GM18868 (cell line): ENCODE measurements around the gene FYN.

ENCODE experiments used
- ATAC-seq: cut with Tn5 transposase; IDR thresholded peaks from one replicate; pipeline ENCODE4 v1.9.1; 2021; ENCODE audit warnings: mild to moderate bottlenecking, moderate library complexity; ENCODE audit not compliant: unreplicated experiment

Gene FYN

GRCh38 chr6:111772381-111772780 lies 100.9 kb downstream of the FYN start:
- ATAC-seq, result no peak

DNA sequence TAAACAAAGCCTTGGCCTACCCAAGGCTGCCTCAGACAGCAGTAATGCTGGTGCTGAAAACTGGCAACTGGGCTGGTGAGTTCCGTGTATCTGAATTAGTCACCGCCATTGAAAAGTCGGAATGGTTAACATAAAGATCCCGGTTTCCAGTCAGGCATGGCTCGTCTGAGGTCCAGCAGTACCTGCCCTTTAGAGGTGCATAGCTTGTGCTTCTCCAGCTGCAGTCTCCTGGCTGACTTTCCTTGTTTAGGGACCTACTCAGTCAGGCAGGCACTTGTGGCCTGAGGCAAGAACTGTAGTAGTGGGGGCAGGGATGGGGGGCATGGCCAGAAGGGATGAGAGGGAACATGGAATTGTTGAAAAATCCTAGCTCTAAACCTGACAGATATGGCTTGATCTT lies 101.6 kb downstream of the FYN start:
- no peak for ATAC-seq

DNA sequence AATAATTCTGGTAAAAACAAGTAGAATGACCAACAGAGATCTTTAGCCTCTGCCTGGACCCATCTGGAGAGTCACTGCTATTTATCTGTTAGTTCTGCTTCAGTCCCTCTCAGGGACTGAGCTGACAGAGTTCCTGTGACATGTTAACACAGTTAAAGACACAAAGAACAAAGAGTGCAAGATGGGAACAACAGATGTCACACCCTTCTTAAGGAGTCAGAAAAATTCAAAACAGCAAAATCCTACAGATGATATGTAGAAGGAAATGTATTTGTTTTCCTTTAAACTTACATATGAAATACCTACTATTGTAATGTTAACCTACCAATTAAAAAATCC lies 102.2 kb downstream of the FYN start:
- no peak for ATAC-seq

- no peak for ATAC-seq
Measured at GRCh38 chr6:111770263-111771093, 102.8 kb downstream of the FYN start.

DNA sequence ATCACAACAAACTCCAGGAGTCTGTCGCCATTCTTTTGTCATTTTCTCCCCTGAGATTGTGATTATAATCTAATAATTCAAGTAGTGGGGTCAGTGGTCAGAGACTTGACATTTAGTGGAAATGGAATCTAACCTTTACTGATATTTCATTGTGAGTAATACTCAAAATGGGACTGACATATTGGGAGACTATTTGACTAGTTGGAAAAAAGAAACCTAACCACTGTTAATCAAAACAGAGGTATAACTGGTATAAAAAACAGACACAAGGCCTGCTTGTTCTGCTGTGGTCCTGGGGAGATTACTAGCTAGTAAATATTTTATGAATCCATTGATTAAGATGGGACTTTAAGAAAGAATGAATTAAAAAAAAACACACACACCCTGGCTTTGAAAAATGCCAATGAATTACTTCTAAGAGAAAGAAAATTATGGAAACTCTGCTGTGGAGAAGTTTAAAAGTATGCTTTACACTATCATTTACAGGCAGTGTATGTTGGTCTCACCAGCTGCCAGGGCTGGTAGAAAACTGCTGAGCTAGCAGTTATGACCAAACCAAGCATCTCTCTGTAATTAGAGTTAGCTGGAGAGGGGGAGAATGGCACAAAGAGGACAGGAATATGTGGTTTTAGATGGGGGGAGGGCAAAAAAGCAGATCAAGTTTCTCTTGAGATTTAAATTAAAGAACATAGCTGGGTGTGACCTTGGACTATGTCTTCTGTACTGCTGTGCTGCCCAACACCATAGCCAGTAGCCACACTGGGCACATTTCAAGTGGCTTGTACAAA lies 103.7 kb downstream of the FYN start:
- ATAC-seq, result no peak

DNA sequence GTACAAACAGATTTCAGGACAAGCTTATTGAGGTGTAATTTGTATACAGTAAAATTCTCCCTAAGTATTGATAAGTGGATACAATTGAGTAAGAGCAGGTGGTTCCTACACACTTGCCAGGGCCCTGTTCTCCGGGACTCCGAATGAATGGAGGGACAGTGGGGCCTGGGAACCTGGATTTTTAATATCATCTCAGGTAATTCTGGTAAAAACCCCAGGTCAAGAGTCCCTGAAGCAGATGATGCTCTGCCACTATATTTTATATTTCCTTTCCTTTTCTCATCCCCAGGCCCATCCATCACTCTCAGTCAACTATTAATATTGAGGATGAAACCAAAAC lies 104.9 kb downstream of the FYN start:
- ATAC-seq, result no peak

DNA sequence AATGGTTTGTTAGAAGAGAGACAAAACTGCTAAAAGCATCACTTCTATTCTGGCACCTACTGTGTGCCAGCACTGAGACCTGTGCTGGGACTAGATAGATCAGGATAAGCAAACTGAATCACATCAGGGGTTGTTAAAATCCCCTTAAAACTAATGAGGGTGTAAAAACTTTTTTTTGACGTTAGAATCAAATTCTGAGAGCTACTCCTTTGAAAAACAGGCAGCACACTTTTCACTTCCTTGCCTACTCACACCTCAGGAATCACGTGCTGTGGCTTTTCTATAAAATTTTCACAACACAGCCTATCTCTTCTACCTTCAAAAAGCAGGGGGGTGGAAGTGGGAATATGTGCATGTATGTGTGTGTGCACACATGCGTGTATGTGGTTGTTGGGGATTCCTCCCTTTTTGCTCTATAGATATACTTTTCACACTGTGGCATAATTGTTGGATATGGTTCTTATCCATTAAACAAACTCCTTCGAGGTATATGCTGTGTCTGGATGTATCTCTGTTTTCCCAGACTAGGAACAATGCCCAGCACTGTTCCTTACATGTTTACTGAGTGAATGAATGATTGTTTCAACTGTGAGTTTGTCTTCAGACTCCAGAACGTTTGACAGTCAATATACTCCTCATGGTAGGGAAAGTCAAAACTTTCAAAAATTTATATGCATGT lies 105.4 kb downstream of the FYN start:
- no peak for ATAC-seq

- ATAC-seq, result no peak
Measured at GRCh38 chr6:111766201-111766857, 106.9 kb downstream of the FYN start.

GRCh38 chr6:111765763-111766162 lies 107.5 kb downstream of the FYN start:
- ATAC-seq, result no peak

DNA sequence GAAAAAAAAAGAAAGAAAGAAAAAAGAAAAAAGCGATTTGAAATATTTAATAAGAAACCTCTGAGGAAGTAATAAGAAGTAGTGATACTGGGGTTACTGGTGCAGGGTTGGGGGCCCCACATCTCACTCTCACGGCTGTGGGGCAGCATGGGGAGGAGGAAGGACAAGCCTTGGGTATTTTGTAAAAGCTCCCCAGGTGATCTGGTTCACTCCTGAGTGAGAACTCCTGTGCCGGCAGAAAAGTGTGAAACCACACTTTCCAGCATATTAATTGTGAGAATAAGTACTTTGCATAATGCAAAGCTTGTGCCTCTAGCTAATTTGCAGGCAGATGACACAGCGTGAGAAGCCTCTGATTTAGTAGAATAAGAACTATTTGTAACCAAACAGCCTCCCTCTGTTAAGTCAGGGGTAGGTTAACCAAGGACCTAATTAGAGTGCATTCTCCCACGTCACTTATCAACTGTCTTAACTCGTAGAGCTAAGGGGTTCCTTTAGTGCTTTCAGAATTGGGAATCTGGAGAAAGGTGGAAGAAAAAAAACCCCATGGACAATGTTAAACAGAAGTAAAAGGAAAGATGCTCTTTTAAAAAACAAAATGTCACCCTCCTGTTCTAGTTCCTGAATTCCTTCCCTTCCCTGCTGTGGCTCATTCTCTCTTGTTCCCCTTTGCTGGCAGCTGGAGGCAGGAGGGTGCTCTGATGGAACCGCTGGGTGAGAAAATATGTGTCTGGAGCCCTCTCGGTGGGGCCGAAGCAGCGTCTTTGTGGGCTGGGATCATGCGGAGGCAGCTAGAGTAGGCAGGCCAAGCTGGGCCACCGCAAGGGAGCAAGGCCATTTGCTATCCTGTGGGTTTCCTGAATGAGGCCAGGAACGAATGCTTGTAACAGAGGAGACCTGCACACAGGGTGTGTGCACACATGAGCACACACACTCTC lies 108.7 kb downstream of the FYN start:
- peak; percentile 69 for ATAC-seq

DNA sequence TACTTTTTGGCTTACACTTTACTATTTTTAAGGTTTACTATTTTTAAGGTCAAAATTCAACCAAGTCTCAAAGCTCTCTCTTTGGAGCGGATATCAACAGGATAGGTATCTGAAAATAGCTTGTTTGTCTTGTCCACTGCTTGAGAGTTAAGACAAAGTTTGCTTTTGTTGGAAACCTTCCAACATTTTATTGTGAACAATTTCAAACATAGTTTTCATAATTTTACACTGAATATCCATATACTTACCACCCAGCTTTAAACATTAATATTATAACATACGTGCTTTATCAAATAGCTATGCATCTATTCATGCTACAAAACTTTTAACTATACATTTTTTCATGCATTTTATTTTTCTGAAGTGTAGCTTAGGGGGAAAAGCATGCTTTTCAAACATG lies 109.9 kb downstream of the FYN start:
- ATAC-seq, result no peak

DNA sequence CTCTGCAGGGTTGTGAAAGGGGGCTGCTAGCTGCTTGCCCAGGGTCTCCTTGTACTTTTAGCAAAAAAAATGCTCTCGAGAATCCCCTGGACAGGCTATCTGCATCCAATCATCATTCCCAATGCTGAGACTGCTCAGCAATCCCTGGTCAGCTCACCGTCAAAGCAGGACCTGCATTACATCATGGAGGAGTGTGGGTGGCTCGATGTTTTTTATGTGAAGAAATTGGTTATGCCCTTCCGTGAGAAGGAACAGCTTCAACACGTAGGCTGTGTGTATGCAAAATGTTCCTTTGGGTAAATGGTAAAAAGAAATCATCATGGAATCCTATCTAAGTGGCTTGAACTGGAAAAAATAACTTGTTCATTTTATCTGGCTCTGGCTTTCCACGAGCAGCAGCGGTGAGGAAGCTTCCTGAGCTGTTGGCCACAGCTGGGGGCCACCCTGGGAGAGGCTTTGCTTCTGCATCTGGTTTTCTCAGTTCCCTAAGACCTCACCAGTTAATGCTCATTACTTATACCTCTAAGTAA lies 111.4 kb downstream of the FYN start:
- no peak for ATAC-seq

GRCh38 chr6:111761212-111761611 lies 112.0 kb downstream of the FYN start:
- no peak for ATAC-seq

DNA sequence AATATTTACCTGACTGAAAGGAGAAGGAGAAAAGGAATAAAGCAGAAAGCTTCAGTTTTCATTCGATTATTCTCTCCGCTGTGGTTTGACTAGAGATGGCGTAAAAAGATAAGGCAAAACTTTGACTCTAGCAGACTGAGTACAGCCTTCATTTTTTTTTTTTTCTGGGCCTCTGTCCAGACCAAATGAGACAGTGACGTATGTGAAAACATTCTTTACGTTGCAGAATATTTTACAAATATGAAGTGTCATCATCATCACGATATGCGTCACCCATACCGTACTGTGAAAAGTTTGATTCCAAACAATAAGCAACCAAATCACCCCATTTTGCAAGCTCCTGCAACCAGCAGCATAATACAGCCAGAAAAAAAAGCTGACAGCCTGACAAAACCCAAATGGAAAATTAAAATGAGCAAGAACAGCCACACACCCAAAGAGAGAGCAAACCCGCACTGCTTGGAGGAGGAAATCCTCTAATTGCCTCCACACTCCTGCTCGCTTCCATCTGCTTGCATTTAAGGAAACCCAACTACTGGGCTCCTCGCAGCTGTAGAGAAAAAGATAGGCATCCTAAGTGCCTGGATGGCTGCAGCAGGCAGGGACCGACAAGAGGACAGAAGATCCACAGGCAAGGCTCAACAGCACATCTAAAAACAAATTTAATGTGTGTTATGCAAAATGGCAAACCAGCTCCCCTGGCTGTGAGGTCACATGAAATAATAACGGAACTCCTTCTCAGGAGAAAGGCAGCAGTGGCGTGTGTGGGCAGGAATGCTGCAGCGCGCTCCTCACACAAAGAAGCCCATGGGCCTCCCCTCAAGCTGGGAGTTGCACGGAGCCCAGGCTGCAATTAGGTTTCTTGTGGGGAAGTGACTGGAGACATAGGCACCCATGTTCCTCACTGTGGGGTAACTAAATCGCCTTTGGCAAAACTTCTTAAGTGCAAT lies 113.1 kb downstream of the FYN start:
- no peak for ATAC-seq

DNA sequence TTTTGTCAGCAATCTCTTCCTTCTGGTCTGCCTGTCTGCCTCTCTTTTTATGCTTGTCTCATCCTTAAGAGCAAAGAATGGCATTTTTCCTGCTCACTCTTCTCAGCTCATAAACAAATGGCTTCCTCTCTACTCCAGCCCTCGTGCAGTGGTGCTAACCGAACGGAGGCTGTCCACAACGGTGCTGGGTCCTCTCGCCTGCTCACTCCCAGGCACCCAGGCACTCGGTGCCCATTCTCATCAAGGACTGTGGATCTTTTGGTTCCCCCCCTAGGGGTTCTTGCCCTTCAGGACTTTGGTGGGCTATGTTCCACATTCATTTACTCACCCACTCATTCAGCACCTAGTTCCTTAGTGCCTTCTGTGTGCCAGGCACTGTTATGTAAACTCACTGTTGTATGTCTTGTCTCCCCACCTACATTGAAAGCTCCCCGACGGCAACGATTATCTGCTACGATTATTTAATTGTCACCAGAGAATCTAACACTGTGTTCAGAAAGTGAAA lies 113.9 kb downstream of the FYN start:
- ATAC-seq, result no peak

DNA sequence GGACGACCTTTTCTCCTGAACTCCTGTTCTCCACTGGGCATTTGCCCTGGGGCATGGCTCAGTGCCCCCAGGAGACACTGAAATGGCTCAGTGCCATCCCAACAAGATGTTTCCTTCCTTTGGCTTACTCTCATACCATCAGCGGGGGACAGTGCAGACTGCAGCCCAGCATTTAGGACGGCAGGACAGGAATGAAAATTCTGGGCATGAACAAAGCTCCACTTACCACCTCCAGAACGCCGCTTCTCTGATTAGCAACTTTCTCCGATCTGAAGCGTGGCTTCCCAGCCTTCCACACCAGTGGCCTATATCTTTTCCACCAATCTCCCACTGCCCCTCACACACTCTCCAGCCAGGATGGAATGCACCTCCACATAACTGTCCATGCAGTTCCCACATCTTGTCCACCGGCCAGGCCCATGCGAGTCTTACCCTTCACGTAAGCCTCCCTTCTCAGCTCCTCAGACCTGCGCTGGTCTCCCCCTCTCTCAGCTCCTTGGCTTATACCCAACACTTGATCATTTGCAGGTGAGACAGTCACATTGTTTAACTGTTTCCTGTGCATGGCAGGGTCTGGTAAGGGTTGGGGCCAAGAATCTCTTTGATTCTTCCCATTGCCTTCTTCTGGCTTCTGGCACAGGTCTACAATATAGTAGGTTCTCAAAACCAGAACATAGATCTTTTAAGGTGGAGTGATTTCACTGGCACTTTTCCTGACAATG lies 114.5 kb downstream of the FYN start:
- ATAC-seq, result no peak

DNA sequence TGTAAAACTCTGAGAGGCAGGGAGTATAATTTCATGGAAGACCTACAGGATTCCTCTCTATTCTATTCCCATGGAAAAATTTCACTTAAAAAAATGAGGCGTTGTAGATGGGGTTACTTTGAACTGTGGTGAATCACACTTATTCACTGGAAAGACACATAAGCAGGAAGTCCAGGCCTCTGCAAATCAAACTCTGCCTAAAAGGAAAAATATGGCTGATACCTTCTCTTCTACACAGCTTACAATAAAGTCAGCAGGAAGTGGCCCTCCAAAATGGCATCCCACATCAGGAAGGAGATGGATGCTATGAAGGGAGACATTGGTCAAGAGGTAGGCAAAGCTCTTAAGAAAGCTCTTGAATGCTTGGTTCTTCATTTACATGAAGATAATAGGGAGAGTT lies 115.9 kb downstream of the FYN start:
- ATAC-seq, result no peak

DNA sequence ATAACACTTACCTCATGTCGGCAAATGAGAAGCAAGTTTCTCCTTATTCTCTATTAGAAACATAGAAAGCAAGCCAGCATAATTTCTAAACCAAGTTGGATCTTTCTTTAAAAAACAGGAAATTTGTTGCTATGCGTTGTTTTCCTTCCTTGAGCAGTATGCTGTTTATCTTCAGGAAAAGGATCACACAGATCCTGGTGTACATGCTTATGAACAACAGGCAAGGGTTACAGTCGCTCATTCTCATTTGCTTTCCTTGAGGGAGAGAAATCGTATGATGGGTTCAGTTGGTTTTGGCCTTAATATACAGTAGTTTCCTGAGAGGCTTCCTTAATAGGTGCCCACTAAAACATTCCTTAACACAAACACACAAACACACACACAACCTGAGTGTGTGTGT lies 118.8 kb downstream of the FYN start:
- no peak for ATAC-seq
